Thoracic aorta (tissue), 2 donors: ENCODE measurements around the gene TUFM. TPM values are rescaled to one million over a fixed set of nuclear protein-coding genes. Genes with fewer than 3 reads are reported as not detected.
"Not testable (repeated sequence)": the region's sequence is repeated elsewhere in the genome, so short reads cannot be mapped to it uniquely, and the experiment has no call there.

ENCODE experiments used
- ATAC-seq: fragments of 150-250 bp; one replicate; pipeline ENCODE4 v1.8.0; 2017; ENCODE audit warnings: low read depth; ENCODE audit not compliant: insufficient number of reproducible peaks, low FRiP score
- DNase-seq: peaks from one replicate; pipeline ENCODE4 v3.0.0-alpha.2; 2020; ENCODE audit warnings: low spot score
- H3K27ac ChIP-seq, 2 donors: fragments of 200-600 bp; sonication (generic); 1 replicate in 1 of 2; 2 replicates in 1 of 2; pipeline ENCODE4 v1.5.1; 2016; ENCODE audit warnings: mild to moderate bottlenecking in 2 of 2, moderate library complexity in 2 of 2
- H3K27me3 ChIP-seq: fragments of 200-600 bp; sonication (generic); replicated peaks from 2 replicates; pipeline ENCODE4 v1.6.0; 2016; ENCODE audit warnings: mild to moderate bottlenecking; ENCODE audit not compliant: insufficient read depth
- H3K36me3 ChIP-seq: fragments of 200-600 bp; sonication (generic); one replicate; pipeline ENCODE4 v1.5.1; 2016
- H3K4me1 ChIP-seq, 2 donors: fragments of 200-600 bp; sonication (generic); 1 replicate in 1 of 2; 2 replicates in 1 of 2; pipeline versions ENCODE4 v1.5.1 to v1.6.0; 2016; ENCODE audit warnings: low read depth in 2 of 2, mild to moderate bottlenecking in 1 of 2; ENCODE audit not compliant: control insufficient read depth in 1 of 2
- H3K4me3 ChIP-seq: fragments of 200-600 bp; sonication (generic); 2 replicates; pipeline ENCODE4 v1.5.1; 2016; ENCODE audit warnings: mild to moderate bottlenecking
- H3K9me3 ChIP-seq: fragments of 200-600 bp; sonication (generic); 2 replicates; pipeline ENCODE4 v1.5.1; 2016
- total RNA-seq, 2 donors: library from RNA; depleted of rRNA; stranded (reverse); fragments of >200 nt; gene quantifications; one replicate each; pipeline versions ENCODE4 v1.1.0 to v1.2.3, GENCODE V29; 2016
- TF ChIP-seq, protein P1 (sequence below): fragments of 200-600 bp; sonication (generic); IDR thresholded peaks from one replicate; pipeline ENCODE4 v1.5.1; 2019; ENCODE audit warnings: antibody characterized with exemption

The TUFM gene
- total RNA-seq, 2 donors from 2014 or later, result 48.9 to 50.2 TPM

GRCh38 chr16:28802235-28803019 lies 43.7 kb downstream of the TUFM start:
- peak; percentile 25 for DNase-seq
- H3K27ac ChIP-seq, result peak overlapping the region in 1 of 2 donors; percentile 8
- peak overlapping the region; percentile 50 for H3K4me3 ChIP-seq

More at GRCh38 chr16:28802235-28803019, 43.7 kb downstream of the TUFM start:
- H3K27me3 ChIP-seq, H3K4me1 ChIP-seq, H3K9me3 ChIP-seq, H3K36me3 ChIP-seq: not testable (repeated sequence)
- TF ChIP-seq, protein P1, sequence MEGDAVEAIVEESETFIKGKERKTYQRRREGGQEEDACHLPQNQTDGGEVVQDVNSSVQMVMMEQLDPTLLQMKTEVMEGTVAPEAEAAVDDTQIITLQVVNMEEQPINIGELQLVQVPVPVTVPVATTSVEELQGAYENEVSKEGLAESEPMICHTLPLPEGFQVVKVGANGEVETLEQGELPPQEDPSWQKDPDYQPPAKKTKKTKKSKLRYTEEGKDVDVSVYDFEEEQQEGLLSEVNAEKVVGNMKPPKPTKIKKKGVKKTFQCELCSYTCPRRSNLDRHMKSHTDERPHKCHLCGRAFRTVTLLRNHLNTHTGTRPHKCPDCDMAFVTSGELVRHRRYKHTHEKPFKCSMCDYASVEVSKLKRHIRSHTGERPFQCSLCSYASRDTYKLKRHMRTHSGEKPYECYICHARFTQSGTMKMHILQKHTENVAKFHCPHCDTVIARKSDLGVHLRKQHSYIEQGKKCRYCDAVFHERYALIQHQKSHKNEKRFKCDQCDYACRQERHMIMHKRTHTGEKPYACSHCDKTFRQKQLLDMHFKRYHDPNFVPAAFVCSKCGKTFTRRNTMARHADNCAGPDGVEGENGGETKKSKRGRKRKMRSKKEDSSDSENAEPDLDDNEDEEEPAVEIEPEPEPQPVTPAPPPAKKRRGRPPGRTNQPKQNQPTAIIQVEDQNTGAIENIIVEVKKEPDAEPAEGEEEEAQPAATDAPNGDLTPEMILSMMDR, result peak; percentile 39
- ATAC-seq, result peak; percentile 88

Other genes with a start within 250 kb of the TUFM start
- gene SULT1A2, start 249.3 kb downstream of the TUFM start, total RNA-seq, result not detected
- 10 to 100 TPM in 1 of 2 donors, 1 to 10 TPM in 1; 7.0 to 27.2 TPM for gene SULT1A1, start 236.3 kb downstream of the TUFM start, total RNA-seq
- gene NPIPB8, start 208.3 kb downstream of the TUFM start, total RNA-seq, result not detected
- gene EIF3C, start 134.9 kb downstream of the TUFM start, total RNA-seq, result 100 to 1,000 TPM; 167 to 206 TPM
- gene NPIPB9, start 94.6 kb downstream of the TUFM start, total RNA-seq, result 1 to 10 TPM; 3.0 to 8.4 TPM
- 10 to 100 TPM; 79.9 to 84.3 TPM for gene ATXN2L, start 23.3 kb downstream of the TUFM start, total RNA-seq
- 10 to 100 TPM; 32.5 to 45.1 TPM for gene SH2B1, start 17.5 kb upstream of the TUFM start, total RNA-seq
- gene ATP2A1, start 32.1 kb upstream of the TUFM start, total RNA-seq, result under 1 TPM; 0.41 to 0.42 TPM
- gene RABEP2, start 78.9 kb upstream of the TUFM start, total RNA-seq, result 10 to 100 TPM; 18.3 to 62.0 TPM
- not detected for gene CD19, start 85.6 kb upstream of the TUFM start, total RNA-seq
- 10 to 100 TPM; 38.4 to 45.5 TPM for gene NFATC2IP, start 104.6 kb upstream of the TUFM start, total RNA-seq
- 10 to 100 TPM; 21.9 to 36.6 TPM for gene SPNS1, start 128.4 kb upstream of the TUFM start, total RNA-seq
- gene LAT, start 138.7 kb upstream of the TUFM start, total RNA-seq, result 10 to 100 TPM; 15.3 to 28.6 TPM